T-helper 2 cell treated with Interferon-gamma antibody and Interleukin-4, amounts not matched to agents 100 ng/mL and 5 ng/mL, for 36 hours (primary cell): ENCODE results near the gene SLC39A6. TPM values are rescaled to one million over a fixed set of nuclear protein-coding genes. Genes with fewer than 3 reads are reported as not detected.
"Not testable (repeated sequence)": the region's sequence is repeated elsewhere in the genome, so short reads cannot be mapped to it uniquely, and the experiment has no call there.

Source experiments
- intact Hi-C: fragments of 100-400 bp; cut with micrococcal nuclease; formaldehyde crosslinking; loops from one replicate; pipeline ENCODE4 v1.15.1; 2023
- total RNA-seq: library from RNA; stranded (reverse); gene quantifications from 2 replicates; pipeline ENCODE4 v1.2.3, GENCODE V29; 2022

The SLC39A6 gene
- total RNA-seq, 1 donor from 2014 or later = 22.3 TPM

DNA sequence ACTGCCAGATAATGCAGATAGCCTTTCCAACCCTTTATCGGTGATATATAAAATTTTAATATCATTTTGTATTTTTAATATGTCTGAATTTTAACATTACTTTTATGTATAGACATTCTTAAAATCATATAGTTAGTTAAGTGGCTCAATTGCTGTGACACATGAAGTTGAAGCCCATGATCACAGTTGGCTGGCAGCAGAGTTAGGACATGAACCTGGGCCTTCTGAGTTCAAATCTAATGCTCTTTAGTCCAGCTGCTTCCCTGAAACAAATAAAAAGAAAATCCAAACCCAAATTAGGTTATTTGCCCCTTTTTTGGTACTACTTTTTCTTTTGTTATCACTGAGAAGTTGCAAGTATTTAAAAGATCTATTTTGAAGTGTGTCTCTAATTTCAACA is 6.1 kb upstream of the SLC39A6 start:
- intact Hi-C loops = no loop called here

DNA sequence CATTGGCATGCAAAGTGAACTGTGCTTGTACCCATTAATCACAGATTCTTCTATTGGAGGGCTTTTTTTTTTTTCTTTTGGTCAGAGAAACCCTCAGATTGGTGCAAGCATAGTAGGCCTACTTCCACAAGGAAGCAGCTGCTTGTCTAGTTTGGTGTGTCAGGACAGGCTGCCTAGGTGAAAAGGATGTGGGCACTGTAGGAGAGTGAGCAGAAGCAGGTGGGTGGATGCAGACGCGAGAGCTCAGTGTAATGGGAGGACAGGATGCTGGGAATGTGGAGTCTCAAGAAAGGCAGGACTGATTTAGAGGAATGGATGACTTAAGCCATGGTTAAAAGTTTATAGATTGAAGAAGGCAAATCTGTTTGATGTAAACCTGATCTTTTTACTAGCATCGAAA is 3.6 kb upstream of the SLC39A6 start:
- intact Hi-C loops = no loop called here

DNA sequence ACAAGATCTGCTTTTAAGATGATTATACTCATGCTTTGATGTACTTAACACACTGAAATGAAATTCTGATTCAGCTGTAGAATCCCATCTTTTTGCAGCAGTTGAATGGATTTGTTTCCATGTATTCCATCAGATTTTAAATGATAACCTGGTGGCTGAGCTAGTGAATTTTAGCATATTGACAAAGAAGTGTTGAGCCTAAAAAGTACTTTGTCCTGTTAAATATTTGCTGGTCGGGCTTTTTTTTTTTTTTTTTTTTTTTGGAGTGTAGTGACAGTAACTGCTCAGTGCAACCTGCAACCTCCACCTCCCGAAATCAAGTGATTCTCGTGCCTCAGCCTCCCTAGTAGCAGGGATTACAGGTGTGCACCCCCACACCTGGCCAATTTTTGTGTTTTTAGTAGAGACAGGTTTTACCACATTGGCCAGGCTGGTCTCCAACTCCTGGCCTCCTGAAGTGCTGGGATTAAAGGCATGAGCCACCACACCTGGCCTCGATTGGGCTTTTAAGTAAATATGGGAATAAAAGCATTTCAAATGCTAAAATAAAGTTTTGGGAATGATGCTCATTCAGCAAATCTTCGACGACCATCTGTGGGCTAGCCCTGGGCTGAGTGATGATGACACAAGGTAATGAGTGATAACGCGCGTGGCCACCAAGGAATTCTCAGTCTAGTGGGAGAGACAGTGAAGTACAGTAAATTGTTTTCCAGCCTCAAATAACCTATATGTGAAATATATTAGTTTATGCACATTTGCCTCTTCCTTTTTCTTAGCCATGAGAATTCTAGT is 2.7 kb upstream of the SLC39A6 start:
- intact Hi-C loops = no loop called here

GRCh38 chr18:36130883-36131653 is 1.9 kb upstream of the SLC39A6 start:
- intact Hi-C loops = no loop called here

- intact Hi-C loops = no loop called here
Observed at GRCh38 chr18:36130039-36130831, 1.1 kb upstream of the SLC39A6 start.

GRCh38 chr18:36128907-36129299 is 237 bp downstream of the SLC39A6 start:
- intact Hi-C loops = loop anchor here (1.0 to 10.0 kb wide), 5 partner anchors 58 to 700 kb away; partner anchors contain the start of genes KIAA1328, MOCOS, RMP24 and RPRD1A

GRCh38 chr18:36128530-36128870 is 640 bp downstream of the SLC39A6 start:
- intact Hi-C loops = loop anchor here (10.0 kb wide), 1 partner anchor 114 kb away; no protein-coding TSS in a partner anchor

GRCh38 chr18:36127836-36128529 is 1.2 kb downstream of the SLC39A6 start:
- intact Hi-C loops = loop anchor here (10.0 kb wide), 1 partner anchor 113 kb away; no protein-coding TSS in a partner anchor

GRCh38 chr18:36126668-36127067 is 2.5 kb downstream of the SLC39A6 start:
- intact Hi-C loops = loop anchor here (10.0 kb wide), 1 partner anchor 112 kb away; no protein-coding TSS in a partner anchor

DNA sequence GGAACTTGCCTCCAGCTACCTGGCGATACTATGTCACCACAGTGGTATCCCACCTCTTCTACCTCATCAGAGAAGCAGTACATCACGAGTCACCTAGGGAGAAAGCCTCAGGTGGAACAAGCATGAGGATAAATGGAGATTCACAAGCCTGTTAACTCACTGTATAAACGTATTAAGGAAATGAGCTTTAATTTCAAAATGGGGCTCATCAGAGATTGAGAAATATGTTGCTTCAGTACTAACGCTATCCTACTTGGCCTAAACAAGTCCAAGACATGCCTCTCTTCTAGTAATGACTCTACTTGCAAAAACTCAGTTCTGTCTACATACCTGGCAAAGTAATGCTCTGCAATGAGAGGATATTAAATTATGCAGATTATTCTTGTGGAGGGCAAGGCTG is 4.3 kb downstream of the SLC39A6 start:
- intact Hi-C loops = loop anchor here (10.0 kb wide), 1 partner anchor 110 kb away; no protein-coding TSS in a partner anchor

- intact Hi-C loops = loop anchor here (10.0 kb wide), 1 partner anchor 105 kb away; no protein-coding TSS in a partner anchor
Observed at GRCh38 chr18:36120297-36120696, 8.8 kb downstream of the SLC39A6 start.

GRCh38 chr18:36116771-36117170 is 12.4 kb downstream of the SLC39A6 start:
- intact Hi-C loops = not testable (repeated sequence)

- intact Hi-C loops = no loop called here
Observed at GRCh38 chr18:36114738-36115137, 14.4 kb downstream of the SLC39A6 start.

DNA sequence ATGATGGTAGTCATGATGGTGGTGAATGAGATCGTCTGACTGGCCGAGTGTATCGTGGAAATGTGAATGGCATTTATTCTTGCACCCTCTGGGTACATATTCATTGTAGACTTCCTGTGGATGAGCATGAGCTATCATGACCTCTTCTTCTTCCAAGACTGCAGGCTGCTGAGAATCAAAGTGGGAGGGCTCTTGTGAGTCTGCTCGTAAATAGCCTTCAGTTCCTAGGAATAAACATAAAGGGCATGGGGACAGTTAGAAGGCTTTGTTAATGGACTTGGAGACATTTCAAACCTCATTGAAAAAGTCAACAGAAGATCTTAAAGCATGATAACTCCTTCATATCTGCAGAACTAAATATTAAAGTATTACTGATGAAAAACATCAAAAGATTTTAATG is 14.9 kb downstream of the SLC39A6 start:
- intact Hi-C loops = no loop called here

- intact Hi-C loops = no loop called here
Observed at GRCh38 chr18:36112302-36112701, 16.8 kb downstream of the SLC39A6 start.

DNA sequence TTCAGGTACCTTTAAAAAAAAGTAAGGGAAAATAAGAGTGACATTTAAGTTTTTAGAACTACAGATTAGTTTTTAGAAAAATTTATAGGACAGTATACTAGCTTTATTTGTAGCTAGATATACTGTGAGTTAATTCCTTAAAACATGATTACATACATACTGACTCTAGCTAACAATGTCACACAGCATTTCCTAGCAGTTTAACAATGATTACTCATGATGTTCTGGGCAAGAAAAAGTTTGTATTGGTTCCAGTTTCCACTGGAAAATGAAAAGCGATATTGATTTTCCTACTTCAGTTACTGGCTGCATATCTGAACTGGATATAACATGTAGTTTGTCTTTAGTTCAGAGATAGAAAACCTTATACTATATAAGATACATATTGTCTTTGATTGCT is 19.4 kb downstream of the SLC39A6 start:
- intact Hi-C loops = no loop called here

DNA sequence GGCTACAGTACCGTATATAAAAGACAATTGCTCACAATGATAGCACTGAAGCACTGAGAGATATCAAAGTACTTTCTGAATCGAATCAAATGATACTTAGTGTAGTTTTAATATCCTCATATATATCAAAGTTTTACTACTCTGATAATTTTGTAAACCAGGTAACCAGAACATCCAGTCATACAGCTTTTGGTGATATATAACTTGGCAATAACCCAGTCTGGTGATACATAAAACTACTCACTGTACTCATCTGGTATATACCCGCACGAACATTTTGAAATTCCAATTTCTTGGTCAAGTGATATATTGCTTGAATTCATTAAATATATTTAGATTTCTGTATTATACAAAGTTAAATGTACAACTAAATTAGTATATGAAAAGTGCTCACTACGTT is 20.5 kb downstream of the SLC39A6 start:
- intact Hi-C loops = no loop called here

DNA sequence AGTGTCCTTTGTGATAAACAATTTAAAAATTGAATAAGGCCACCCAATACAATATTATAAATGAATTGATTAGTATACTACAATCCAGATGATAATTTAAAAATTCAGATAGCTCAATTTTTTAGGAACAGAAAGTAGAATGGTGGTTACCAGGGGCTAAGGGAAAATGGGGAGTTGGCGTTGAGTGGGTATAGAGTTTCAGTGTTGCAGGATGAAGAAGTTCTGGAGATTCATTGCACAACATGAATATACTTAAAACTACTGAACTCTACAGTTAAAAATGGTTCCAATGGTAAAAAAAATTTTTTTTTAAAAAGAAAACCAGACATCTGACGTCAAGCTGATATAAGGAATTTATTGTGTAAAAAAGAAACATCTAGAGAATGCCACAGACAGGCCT is 20.9 kb downstream of the SLC39A6 start:
- intact Hi-C loops = no loop called here

DNA sequence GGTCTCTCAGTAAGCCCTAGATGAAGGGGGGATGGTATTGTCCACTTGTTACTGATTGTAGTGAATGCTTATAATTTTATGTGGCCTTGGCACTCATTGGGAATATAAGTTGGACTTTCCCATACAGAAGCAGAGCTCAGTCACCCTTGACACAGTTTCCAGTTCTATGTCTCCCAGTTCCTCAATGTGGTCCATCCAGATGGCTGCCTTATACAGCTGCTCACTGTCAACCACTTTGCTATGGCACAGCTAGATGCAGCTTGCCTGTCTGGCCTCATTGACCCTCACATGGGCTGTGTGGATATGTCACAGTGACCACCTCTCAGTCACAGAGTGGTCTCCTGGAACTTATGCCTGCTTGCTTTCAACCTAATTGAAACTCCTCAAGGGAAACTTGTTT is 21.7 kb downstream of the SLC39A6 start:
- intact Hi-C loops = no loop called here

- intact Hi-C loops = no loop called here
Observed at GRCh38 chr18:36104749-36105148, 24.4 kb downstream of the SLC39A6 start.

DNA sequence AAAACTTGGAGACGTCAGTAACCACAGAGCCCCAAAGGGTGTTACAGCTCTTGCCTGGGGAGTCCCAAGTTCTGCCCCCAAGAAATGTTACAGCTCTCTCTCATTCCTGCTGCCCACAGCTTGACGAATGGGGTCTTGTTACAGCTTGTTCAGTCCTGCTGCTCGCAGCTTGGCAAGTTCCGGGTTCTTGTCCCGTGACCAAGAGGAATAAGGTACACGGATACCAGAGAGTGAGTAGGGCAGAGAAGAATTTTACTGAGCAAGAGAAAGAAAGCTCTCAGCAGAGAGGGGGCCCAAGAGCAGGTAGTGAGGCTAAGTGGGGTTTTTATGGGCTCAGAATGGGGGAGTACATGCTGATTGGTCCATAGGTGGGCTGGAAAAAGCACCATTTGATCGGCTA is 27.2 kb downstream of the SLC39A6 start:
- intact Hi-C loops = no loop called here
